HL-60 (cell line): Measurements from ENCODE around the gene TIMM29.

ENCODE experiments used
- CTCF ChIP-seq: IDR thresholded peaks from one replicate; pipeline ENCODE4 v1.5.1; 2011; ENCODE audit warnings: low read length, control low read depth, inconsistent platforms; ENCODE audit not compliant: insufficient read depth
- GABPA ChIP-seq: IDR thresholded peaks from 2 replicates; pipeline ENCODE4 v1.6.1; 2012; ENCODE audit warnings: low read depth
- POLR2AphosphoS5 ChIP-seq: IDR thresholded peaks from 2 replicates; pipeline ENCODE4 v1.6.1; 2012; ENCODE audit warnings: low read depth
- TF ChIP-seq, protein P1 (sequence below): IDR thresholded peaks from 2 replicates; pipeline ENCODE4 v1.6.1; 2012; ENCODE audit warnings: low read depth; ENCODE audit not compliant: insufficient replicate concordance

DNA sequence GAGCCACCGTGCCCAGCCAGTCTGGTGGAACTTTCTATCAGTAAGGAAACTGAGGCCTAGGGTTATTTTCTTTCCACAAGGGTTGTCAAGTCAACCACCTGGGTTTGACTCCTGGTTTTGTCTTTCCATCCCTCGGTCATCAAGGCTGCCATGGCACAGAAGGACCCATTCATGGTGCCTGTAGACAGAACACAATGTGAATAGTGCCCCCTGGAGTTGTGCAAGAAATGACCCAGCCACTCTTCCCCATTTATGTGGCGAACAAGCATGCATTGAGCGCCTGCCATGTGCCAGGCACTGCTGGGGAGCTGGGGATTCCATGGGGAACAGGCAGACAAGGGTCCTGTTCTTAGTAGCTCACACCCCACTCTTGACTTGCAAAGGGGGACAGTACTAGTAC lies 36.3 kb downstream of the TIMM29 start:
- TF ChIP-seq CTCF (no peak), GABPA (no peak), POLR2AphosphoS5 (no peak)
- TF ChIP-seq, protein P1, sequence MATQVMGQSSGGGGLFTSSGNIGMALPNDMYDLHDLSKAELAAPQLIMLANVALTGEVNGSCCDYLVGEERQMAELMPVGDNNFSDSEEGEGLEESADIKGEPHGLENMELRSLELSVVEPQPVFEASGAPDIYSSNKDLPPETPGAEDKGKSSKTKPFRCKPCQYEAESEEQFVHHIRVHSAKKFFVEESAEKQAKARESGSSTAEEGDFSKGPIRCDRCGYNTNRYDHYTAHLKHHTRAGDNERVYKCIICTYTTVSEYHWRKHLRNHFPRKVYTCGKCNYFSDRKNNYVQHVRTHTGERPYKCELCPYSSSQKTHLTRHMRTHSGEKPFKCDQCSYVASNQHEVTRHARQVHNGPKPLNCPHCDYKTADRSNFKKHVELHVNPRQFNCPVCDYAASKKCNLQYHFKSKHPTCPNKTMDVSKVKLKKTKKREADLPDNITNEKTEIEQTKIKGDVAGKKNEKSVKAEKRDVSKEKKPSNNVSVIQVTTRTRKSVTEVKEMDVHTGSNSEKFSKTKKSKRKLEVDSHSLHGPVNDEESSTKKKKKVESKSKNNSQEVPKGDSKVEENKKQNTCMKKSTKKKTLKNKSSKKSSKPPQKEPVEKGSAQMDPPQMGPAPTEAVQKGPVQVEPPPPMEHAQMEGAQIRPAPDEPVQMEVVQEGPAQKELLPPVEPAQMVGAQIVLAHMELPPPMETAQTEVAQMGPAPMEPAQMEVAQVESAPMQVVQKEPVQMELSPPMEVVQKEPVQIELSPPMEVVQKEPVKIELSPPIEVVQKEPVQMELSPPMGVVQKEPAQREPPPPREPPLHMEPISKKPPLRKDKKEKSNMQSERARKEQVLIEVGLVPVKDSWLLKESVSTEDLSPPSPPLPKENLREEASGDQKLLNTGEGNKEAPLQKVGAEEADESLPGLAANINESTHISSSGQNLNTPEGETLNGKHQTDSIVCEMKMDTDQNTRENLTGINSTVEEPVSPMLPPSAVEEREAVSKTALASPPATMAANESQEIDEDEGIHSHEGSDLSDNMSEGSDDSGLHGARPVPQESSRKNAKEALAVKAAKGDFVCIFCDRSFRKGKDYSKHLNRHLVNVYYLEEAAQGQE: no peak
